ENCODE measurements around the gene CHD6. TPM values are rescaled to one million over a fixed set of nuclear protein-coding genes. Genes with fewer than 3 reads are reported as not detected.

The CHD6 gene
- total RNA-seq, 1 experiment from 2014 or later, result 27.7 TPM

DNA sequence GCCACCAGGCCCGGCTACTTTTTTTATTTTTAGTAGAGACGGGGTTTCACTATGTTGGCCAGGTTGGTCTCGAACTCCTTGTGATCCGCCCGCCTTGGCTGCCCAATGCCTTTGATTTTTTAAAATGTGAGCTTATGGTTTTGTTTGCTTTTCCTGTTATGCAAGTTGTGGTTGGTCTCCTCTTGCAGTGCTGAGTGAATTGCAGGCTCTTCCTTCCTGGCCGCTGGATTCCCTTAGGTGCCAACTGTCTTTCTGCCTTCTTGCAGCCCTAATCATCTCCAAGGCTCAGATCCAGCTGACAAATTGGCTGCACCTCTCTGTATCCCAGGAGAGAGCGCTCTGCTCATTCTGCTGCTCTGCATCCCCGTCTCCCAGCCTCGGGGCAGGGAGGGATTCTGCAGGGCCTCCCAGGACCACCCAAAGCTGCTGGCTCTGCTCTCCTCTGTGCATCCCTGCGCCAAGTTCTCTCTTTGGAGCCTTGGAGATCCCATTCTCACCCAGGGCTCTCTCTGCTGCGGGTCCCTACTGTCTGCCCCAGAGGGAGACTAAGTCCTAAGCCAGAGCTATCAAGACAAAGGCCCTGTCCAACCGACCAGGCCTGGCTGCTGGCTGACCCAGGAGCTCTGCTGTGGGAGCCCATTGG, 237.5 kb downstream of the CHD6 start:
- DNase-seq (ENCODE audit: low read depth, low spot score), result no peak
- in situ Hi-C loops (cut with HindIII; ENCODE audit: low pct_unique_long_range_greater_than_20kb, low sequenced_read_pairs), result no loop called here

- in situ Hi-C loops (cut with HindIII; ENCODE audit: low pct_unique_long_range_greater_than_20kb, low sequenced_read_pairs), result no loop called here
- no peak for DNase-seq (ENCODE audit: low read depth, low spot score)
Observed at GRCh38 chr20:41379551-41379950, 238.6 kb downstream of the CHD6 start.

DNA sequence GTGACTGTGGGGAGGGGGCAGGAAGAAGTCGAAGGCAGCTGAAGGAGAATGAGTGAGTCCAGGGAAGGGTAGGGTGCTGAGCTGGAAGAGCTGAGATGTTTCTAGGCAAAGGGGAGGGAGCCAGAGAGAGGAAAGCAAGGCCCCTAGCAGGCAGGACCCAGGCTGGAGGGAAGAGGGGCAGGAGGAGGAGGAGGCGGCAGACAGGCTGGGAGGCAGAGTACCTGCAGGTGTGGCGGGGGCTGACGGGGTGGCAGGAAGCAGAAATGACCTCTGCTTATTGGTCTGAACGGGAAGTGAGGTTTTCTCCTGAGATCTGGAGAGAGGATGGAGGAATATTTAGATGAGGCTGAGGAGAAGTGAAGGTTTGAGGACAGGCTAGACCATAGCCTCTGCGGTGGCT, 240.9 kb downstream of the CHD6 start:
- in situ Hi-C loops (cut with HindIII; ENCODE audit: low pct_unique_long_range_greater_than_20kb, low sequenced_read_pairs), result no loop called here

DNA sequence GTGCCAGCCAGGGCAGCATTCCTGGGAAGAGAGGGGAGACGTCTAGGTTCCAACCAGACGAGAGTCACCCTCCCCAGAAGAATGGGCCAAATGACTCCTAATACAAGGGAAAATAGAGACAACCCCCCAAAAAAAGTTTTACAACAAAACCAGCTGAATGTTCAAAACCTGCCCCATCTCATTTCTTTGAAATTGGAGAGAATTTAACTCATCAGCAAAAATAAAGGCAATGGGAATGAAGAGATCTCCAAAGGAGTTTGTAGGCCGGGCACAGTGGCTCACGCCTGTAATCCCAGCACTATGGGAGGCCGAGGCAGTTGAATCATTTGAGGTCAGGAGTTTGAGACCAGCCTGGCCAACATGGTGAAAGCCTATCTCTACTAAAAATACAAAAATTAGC, 241.8 kb downstream of the CHD6 start:
- no peak for DNase-seq (ENCODE audit: low read depth, low spot score)
- in situ Hi-C loops (cut with HindIII; ENCODE audit: low pct_unique_long_range_greater_than_20kb, low sequenced_read_pairs), result no loop called here

More for the DNA sequence above, 240.9 kb downstream of the CHD6 start:
- DNase-seq (ENCODE audit: low read depth, low spot score), result no peak

DNA sequence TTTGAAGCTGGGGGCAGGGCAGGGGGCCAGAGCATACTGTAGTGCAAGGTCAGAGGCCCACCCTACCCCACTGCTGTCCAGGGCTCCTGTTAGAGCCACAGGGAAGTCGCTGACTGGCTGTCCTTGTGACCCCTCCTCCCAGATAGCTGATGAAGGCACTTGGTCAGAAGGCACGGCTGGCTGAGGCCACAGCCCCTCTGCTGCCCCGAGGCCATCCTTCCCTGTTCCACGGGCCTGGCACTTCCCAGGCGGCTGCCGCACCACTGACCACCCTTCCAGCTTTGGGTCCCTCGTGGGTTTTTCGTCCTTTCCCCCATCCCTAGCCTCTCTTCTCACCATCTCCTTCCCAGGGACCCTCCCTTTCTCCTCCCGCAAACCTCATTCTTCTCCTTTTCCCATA, 242.3 kb downstream of the CHD6 start:
- no peak for DNase-seq (ENCODE audit: low read depth, low spot score)
- in situ Hi-C loops (cut with HindIII; ENCODE audit: low pct_unique_long_range_greater_than_20kb, low sequenced_read_pairs), result no loop called here

DNA sequence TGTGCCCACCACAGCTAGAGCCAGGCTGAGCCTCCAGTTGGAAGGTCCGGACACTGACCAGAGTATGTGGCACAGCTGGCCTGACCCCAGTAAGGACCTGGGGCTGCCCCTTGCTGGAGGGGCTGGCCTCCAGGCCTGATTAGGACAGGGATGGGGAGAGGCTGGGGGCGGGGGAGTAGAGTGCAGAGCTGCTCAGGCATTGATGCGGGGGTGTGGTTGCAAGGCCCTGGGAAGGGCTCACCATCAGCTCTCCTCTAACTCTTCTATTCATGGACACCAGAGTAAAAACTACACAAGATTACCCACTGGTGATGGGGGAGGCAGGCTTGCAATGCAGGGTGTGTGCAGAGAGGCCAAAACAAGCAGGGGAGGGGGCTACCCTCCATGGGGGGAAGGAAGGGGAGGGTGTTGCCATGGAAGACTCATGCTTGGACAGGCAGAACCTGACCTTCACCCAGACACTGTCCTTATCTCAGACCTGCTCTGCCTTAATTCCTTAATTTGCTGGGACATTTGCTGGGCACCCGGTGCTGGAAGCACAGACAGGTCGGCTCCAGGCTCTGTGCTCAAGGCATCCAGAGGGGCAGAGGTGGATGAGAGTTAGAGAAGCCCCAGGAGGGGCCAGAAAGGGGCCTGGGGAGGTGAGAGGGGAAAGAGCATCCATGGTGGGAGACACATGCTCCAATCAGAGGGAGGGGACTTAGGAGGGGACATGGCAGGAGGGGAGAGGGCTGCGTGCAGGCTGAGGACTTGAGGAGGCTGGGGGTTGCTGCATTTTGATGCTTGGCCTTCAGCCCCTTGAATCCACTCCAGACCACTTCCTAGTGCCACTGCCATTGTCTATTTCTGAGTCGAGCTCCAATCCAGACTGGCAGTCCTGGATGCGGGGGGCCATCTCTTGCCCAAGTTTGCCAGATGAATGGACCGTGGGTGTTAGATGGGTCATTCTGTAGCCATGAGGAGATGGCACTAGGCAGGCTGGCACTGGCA, 244.0 kb downstream of the CHD6 start:
- in situ Hi-C loops (cut with HindIII; ENCODE audit: low pct_unique_long_range_greater_than_20kb, low sequenced_read_pairs), result no loop called here
- no peak for DNase-seq (ENCODE audit: low read depth, low spot score)

GRCh38 chr20:41373251-41373783, 244.9 kb downstream of the CHD6 start:
- no peak for DNase-seq (ENCODE audit: low read depth, low spot score)
- in situ Hi-C loops (cut with HindIII; ENCODE audit: low pct_unique_long_range_greater_than_20kb, low sequenced_read_pairs), result no loop called here

DNA sequence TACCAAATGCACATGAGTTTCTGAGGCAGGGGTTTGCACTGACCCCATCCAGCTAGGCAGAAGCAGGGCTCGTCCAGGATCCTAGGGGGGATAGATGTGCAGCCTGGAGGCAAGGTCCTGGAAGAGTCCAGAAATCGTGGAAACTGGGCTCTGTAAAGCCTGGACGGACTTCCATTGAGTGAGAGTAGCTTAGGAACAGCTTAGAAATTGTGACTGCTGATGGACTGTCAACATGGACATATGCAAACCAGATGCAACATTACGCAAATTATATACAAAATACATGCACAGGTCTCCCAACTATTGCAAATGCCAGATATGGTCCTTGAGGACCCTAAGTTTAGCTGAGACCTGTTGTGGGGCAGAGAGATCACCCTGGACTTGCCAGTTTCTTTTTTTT, 246.8 kb downstream of the CHD6 start:
- in situ Hi-C loops (cut with HindIII; ENCODE audit: low pct_unique_long_range_greater_than_20kb, low sequenced_read_pairs), result no loop called here
- DNase-seq (ENCODE audit: low read depth, low spot score), result no peak

DNA sequence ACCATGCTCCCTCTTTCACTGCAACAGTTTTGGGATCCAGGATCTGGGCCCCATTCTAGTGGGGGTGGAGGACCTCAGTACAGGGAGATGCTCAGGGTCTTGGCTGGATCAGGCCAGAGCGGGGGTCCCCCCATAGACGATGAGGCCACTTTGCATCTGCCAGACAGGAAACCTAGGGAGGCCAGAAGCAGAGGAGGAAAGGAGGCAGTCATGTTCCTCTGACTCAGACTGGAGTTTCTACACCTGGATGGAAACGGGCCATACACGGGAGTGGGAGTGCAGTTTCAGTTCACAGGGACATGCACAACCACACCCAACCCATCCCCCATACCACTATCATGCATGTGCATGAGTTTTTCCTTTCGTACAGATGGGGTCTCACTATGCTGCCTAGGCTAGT, 248.0 kb downstream of the CHD6 start:
- DNase-seq (ENCODE audit: low read depth, low spot score), result no peak
- in situ Hi-C loops (cut with HindIII; ENCODE audit: low pct_unique_long_range_greater_than_20kb, low sequenced_read_pairs), result no loop called here

- DNase-seq (ENCODE audit: low read depth, low spot score), result no peak
- in situ Hi-C loops (cut with HindIII; ENCODE audit: low pct_unique_long_range_greater_than_20kb, low sequenced_read_pairs), result no loop called here
Observed at GRCh38 chr20:41369673-41370072, 248.5 kb downstream of the CHD6 start.

- in situ Hi-C loops (cut with HindIII; ENCODE audit: low pct_unique_long_range_greater_than_20kb, low sequenced_read_pairs), result no loop called here
- DNase-seq (ENCODE audit: low read depth, low spot score), result no peak
Observed at GRCh38 chr20:41367956-41368355, 250.2 kb downstream of the CHD6 start.

GRCh38 chr20:41367393-41367695, 250.8 kb downstream of the CHD6 start:
- in situ Hi-C loops (cut with HindIII; ENCODE audit: low pct_unique_long_range_greater_than_20kb, low sequenced_read_pairs), result no loop called here
- DNase-seq (ENCODE audit: low read depth, low spot score), result no peak

- DNase-seq (ENCODE audit: low read depth, low spot score), result no peak
- in situ Hi-C loops (cut with HindIII; ENCODE audit: low pct_unique_long_range_greater_than_20kb, low sequenced_read_pairs), result no loop called here
Observed at GRCh38 chr20:41366546-41367392, 251.4 kb downstream of the CHD6 start, which contains the start of gene EMILIN3. Gene EMILIN3 (minus strand): TSS chr20:41366818. CDS start chr20:41366634, 184 bp downstream.

GRCh38 chr20:41365777-41366545, 252.2 kb downstream of the CHD6 start:
- no peak for DNase-seq (ENCODE audit: low read depth, low spot score)
- in situ Hi-C loops (cut with HindIII; ENCODE audit: low pct_unique_long_range_greater_than_20kb, low sequenced_read_pairs), result no loop called here

DNA sequence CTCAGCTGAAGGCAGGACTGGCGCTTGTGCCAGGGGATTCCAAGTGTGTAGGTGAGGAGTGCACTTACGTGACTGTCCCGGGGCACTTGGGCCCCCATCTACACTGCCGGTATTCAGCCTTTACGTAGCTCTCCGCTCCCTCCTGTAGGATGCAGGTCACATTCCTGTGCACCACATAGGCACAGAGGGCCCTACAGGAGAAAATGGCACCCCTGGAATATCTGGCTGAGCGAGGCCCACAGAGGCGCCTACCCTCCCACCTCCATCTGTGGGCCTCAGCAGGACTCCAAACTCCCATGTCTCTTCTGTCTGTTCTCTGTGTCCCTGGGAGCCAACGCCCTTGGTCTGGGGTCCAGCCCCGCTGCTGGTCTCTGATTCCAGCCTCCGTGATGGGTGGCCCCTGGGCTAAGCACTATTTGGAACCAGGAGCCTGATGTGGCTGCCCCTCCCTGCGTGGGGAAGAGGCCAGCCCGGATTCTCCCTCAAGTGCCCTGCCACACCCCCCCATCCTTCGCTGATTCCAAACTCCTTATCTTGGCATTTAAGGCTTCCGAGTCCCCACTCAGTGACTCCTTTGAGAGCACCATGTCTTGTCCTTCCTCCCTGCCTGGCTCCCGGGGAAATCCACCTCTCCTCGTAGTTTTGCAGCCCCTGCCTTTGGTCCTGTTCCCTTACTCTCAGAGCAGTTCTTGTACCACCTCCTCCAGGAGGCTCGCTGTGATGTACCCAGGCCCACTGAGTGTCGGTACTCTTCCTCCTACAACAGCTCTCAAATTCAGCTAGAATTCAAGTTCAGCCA, 253.0 kb downstream of the CHD6 start:
- DNase-seq (ENCODE audit: low read depth, low spot score), result no peak
- in situ Hi-C loops (cut with HindIII; ENCODE audit: low pct_unique_long_range_greater_than_20kb, low sequenced_read_pairs), result no loop called here

DNA sequence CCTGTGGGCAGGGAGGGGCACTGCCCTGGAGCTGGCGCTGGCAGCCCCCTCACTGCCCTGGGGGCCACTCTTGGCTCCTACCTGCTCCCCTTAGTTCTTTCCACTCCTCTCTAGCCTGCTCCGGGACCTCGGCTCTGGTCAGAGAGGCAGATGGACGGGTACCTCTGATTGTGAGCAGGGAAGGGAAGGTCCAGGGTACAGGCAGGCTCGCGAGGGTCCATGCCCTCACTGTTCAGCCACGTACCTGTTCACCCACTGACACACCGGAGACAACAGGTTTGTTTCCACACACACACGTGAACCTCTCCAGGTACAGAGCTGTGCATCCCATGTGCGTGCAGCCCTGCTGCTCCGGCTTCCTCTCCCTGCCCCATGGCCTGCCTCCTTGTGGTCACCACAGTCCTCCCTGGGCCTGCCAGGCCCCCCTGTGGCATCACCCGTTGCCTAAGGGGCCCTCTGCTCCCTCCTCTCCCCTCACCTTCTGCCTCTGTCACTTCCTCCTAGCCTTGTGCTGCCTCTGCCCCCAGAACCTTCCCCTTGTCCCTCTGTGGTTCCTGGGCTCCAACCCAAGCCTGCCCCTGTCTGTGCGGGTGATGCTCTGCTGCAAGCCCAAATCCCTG, 253.8 kb downstream of the CHD6 start:
- in situ Hi-C loops (cut with HindIII; ENCODE audit: low pct_unique_long_range_greater_than_20kb, low sequenced_read_pairs), result no loop called here
- DNase-seq (ENCODE audit: low read depth, low spot score), result no peak
